Effector memory CD4-positive, alpha-beta T cell (primary cell): Measurements from ENCODE around the gene ABCC3.

Experiments
- DNase-seq, 3 donors: peaks; one replicate each; pipeline ENCODE4 v3.0.0-alpha.2; 2020
- H3K27ac ChIP-seq: 2 replicates; pipeline ENCODE4 v1.7.0; 2013; ENCODE audit warnings: mild to moderate bottlenecking, low read length, moderate library complexity; ENCODE audit not compliant: insufficient read depth, poor library complexity, severe bottlenecking
- H3K27me3 ChIP-seq: replicated peaks from 2 replicates; pipeline ENCODE4 v1.7.0; 2013; ENCODE audit warnings: mild to moderate bottlenecking, low read length; ENCODE audit not compliant: insufficient read depth, control insufficient read depth, poor library complexity, severe bottlenecking
- H3K36me3 ChIP-seq: 2 replicates; pipeline ENCODE4 v1.7.0; 2013; ENCODE audit warnings: mild to moderate bottlenecking, low read length, moderate library complexity; ENCODE audit not compliant: control insufficient read depth, insufficient read depth
- H3K4me1 ChIP-seq: 2 replicates; pipeline ENCODE4 v1.7.0; 2013; ENCODE audit warnings: low read length, mild to moderate bottlenecking; ENCODE audit not compliant: control insufficient read depth, insufficient read depth, poor library complexity, severe bottlenecking
- H3K4me3 ChIP-seq: 2 replicates; pipeline ENCODE4 v1.7.0; 2013; ENCODE audit warnings: low read length, low read depth, mild to moderate bottlenecking; ENCODE audit not compliant: insufficient read depth, poor library complexity, severe bottlenecking
- H3K9me3 ChIP-seq: 2 replicates; pipeline ENCODE4 v1.7.0; 2013; ENCODE audit warnings: mild to moderate bottlenecking, low read length, moderate library complexity; ENCODE audit not compliant: control insufficient read depth
- total RNA-seq, 3 donors: gene quantifications; one replicate each; lab custom pipeline; 2026; lab: John Stamatoyannopoulos, UW

ABCC3 gene, protein sequence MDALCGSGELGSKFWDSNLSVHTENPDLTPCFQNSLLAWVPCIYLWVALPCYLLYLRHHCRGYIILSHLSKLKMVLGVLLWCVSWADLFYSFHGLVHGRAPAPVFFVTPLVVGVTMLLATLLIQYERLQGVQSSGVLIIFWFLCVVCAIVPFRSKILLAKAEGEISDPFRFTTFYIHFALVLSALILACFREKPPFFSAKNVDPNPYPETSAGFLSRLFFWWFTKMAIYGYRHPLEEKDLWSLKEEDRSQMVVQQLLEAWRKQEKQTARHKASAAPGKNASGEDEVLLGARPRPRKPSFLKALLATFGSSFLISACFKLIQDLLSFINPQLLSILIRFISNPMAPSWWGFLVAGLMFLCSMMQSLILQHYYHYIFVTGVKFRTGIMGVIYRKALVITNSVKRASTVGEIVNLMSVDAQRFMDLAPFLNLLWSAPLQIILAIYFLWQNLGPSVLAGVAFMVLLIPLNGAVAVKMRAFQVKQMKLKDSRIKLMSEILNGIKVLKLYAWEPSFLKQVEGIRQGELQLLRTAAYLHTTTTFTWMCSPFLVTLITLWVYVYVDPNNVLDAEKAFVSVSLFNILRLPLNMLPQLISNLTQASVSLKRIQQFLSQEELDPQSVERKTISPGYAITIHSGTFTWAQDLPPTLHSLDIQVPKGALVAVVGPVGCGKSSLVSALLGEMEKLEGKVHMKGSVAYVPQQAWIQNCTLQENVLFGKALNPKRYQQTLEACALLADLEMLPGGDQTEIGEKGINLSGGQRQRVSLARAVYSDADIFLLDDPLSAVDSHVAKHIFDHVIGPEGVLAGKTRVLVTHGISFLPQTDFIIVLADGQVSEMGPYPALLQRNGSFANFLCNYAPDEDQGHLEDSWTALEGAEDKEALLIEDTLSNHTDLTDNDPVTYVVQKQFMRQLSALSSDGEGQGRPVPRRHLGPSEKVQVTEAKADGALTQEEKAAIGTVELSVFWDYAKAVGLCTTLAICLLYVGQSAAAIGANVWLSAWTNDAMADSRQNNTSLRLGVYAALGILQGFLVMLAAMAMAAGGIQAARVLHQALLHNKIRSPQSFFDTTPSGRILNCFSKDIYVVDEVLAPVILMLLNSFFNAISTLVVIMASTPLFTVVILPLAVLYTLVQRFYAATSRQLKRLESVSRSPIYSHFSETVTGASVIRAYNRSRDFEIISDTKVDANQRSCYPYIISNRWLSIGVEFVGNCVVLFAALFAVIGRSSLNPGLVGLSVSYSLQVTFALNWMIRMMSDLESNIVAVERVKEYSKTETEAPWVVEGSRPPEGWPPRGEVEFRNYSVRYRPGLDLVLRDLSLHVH (N-terminal part only)
- total RNA-seq: 0 to 0.26 (median 0) reads per million in 3 donors

DNA sequence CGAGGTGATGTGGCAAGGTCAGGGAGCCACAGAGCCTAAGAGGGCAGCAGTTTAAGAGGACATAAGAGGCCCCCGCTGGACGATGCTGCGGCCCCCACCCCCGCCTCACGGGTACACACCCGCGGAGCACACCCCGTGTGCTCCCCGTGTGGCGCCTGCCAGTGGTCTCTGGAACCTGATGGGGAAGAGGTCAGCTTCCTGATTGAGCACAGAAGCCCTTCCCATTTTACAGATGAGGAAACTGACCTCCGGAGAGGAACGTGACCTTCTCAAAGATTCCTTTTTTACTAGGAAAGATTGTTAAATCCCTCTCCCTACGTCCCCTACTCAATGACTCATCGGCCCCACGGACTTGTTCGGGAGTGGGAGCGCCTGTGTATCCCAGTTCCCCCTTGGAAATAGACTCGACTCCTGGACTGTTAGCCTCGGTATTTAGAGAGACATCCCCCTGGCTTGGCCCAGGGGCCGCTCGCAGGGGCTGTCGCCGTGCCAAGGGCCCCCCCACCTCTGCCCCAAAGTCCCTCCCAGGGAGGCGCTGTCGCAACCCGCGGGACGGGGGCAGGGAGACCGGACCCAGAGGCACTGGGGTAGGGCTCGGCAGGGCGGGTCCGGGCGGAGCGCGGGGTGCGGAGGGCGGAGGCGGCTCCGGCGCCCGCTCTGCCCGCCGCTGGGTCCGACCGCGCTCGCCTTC lies at the start of gene ABCC3:
TSS of gene ABCC3 (plus strand) at position 658 of the 691 bp plus-strand sequence. CDS start 56 bp downstream, outside the sequence.
- no peak for DNase-seq
- H3K4me3 ChIP-seq: no peak within 1 kb of the TSS
- H3K4me1 ChIP-seq: peaks cover 8% of the 10 kb centered on the region
- H3K27me3 ChIP-seq: peaks cover 46% of the 10 kb centered on the region
- no peak within 1 kb of the TSS for H3K27ac ChIP-seq
- H3K36me3 ChIP-seq: no peaks in the 10 kb centered on the region
- H3K9me3 ChIP-seq: no peaks in the 10 kb centered on the region

GRCh38 chr17:50585346-50585745 lies 49.3 kb upstream of the ABCC3 start:
- no peaks in the 10 kb centered on the region for H3K36me3 ChIP-seq
- H3K4me1 ChIP-seq: no peaks in the 10 kb centered on the region
- H3K4me3 ChIP-seq: no peak overlapping the region
- DNase-seq: no peak
- no peak overlapping the region for H3K27ac ChIP-seq
- H3K27me3 ChIP-seq: no peaks in the 10 kb centered on the region
- H3K9me3 ChIP-seq: no peaks in the 10 kb centered on the region

- H3K9me3 ChIP-seq: no peaks in the 10 kb centered on the region
- no peaks in the 10 kb centered on the region for H3K27me3 ChIP-seq
- no peak overlapping the region for H3K27ac ChIP-seq
- no peak overlapping the region for H3K4me3 ChIP-seq
- no peak for DNase-seq
- no peaks in the 10 kb centered on the region for H3K36me3 ChIP-seq
- no peaks in the 10 kb centered on the region for H3K4me1 ChIP-seq
Observed at GRCh38 chr17:50585891-50586290, 48.8 kb upstream of the ABCC3 start.

DNA sequence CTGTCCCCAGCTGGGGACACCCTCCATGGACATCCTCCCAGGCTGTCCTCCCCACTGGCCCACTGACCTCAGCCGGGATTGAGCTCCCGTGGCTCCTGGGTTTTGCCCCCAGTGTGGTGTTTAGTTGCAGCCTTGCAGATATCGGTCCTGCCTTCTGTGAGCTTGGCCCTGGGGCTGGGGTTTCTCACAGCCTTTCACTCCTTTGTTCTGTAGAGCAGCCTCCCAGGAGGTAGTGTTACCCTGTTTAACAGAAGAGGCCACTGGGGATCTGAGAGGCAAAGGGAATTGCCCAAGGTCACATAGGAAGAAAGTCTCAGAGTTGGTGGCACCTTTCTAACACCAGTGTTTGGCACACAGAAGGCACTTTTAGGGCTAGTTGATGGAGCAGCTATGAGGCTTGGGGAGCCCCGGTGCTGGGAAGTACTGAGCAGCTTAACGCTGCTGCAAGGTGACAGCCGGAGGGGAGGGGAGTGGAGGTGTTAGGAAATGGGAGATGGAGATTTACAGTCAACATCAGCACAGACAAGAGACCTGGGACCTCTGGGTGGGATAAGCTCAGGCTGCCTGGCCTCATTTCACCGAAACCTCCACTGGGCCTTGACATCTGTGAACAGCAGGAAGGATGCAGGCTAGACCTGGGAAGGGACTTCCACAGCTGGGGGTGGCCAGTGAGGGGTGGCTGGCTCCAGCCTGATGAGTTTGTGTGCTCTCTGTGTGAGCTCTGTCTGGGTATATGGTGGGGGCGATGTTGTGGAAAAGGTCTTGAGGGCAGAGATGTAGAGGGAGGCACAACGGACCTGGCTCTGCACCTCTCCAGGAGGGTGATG lies 48.0 kb upstream of the ABCC3 start:
- Histone ChIP-seq H3K9me3 (no peaks in the 10 kb centered on the region), H3K4me3 (no peak overlapping the region), H3K27me3 (no peaks in the 10 kb centered on the region), H3K36me3 (no peaks in the 10 kb centered on the region), H3K4me1 (no peaks in the 10 kb centered on the region), H3K27ac (no peak overlapping the region)
- DNase-seq: no peak

DNA sequence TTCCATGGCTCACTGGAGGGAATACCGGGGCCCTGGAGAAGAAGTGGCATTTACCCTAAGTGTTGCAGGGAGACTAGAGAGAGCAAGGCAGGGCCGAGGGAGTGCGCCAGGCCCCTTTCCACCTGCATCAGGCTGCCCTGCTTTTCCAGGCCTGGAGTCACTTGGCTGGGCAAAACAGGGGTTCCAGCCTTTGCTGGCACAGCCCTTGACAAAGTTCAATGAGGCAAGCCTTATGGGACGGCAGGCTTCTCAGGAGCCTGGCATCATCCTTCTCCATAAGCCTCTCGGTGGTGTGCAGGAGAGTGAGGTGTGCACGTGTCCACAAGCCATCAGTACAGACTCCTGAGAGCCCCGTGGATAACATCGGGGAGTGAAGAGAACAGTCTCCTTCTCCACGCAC lies 47.1 kb upstream of the ABCC3 start:
- Histone ChIP-seq H3K27ac (no peak overlapping the region), H3K9me3 (no peaks in the 10 kb centered on the region), H3K27me3 (no peaks in the 10 kb centered on the region), H3K4me3 (no peak overlapping the region), H3K36me3 (no peaks in the 10 kb centered on the region), H3K4me1 (no peaks in the 10 kb centered on the region)
- DNase-seq: no peak

- Histone ChIP-seq H3K4me3 (no peak overlapping the region), H3K27me3 (no peaks in the 10 kb centered on the region), H3K36me3 (no peaks in the 10 kb centered on the region), H3K4me1 (no peaks in the 10 kb centered on the region), H3K9me3 (no peaks in the 10 kb centered on the region), H3K27ac (no peak overlapping the region)
- DNase-seq: no peak
Observed at GRCh38 chr17:50588391-50589049, 46.2 kb upstream of the ABCC3 start.

DNA sequence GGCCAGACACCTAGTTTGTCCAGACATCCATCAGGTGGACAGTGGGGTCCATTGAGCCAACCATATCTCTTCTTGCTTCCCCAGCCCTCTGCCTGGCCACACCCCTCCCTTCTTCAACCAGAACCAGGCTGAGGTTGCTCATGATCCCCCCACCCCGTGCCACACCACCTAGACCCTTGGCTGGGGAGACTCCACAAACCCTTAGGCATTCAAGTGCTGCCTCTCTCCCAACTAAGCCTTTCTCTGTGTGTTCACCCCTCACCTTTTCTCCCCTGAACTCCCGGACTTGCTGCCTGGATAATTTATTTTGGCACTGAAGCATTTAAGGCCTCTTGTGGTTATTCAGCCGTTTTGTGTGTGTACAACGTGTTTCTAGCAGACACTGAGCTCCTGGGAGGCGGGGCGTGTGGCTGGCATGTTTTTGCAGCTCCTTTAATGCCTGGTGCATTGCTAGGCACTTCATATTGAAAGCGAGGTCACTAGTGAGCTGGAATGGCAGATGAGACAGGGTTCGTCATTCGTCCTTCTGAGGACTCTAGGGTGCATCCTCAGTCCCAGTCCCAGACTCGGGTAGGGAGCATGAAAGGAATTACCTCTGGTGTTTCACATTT lies 45.5 kb upstream of the ABCC3 start:
- Histone ChIP-seq H3K27me3 (no peaks in the 10 kb centered on the region), H3K4me3 (no peak overlapping the region), H3K36me3 (no peaks in the 10 kb centered on the region), H3K4me1 (no peaks in the 10 kb centered on the region), H3K27ac (no peak overlapping the region), H3K9me3 (no peaks in the 10 kb centered on the region)
- no peak for DNase-seq

GRCh38 chr17:50590946-50591737 lies 43.5 kb upstream of the ABCC3 start:
- Histone ChIP-seq H3K27ac (no peak overlapping the region), H3K36me3 (no peaks in the 10 kb centered on the region), H3K27me3 (no peaks in the 10 kb centered on the region), H3K4me1 (no peaks in the 10 kb centered on the region), H3K4me3 (no peak overlapping the region), H3K9me3 (no peaks in the 10 kb centered on the region)
- no peak for DNase-seq
